Body of pancreas (tissue), 4 donors: ENCODE results near the gene RBM38. TPM values are rescaled to one million over a fixed set of nuclear protein-coding genes. Genes with fewer than 3 reads are reported as not detected.

Source experiments
- ATAC-seq: fragments of 150-250 bp; one replicate; pipeline ENCODE4 v1.9.1; 2016
- DNase-seq, 4 donors: peaks; one replicate each; pipeline ENCODE4 v3.0.0-alpha.2; 2019
- H3K27ac ChIP-seq, 4 donors: fragments of 200-600 bp; sonication (generic); 1 replicate in 3 of 4; 2 replicates in 1 of 4; pipeline versions ENCODE4 v1.5.1 to v1.6.1; 2016 to 2019; ENCODE audit warnings: mild to moderate bottlenecking in 1 of 4, mixed read lengths in 1 of 4, moderate library complexity in 1 of 4
- H3K27me3 ChIP-seq, 2 donors: fragments of 200-600 bp; sonication (generic); one replicate each; pipeline ENCODE4 v1.6.0; 2016; ENCODE audit warnings: mild to moderate bottlenecking in 1 of 2
- H3K36me3 ChIP-seq, 2 donors: fragments of 200-600 bp; sonication (generic); replicated peaks in 1 of 2; 2 replicates each; pipeline ENCODE4 v1.5.1; 2016; ENCODE audit warnings: low read depth in 2 of 2; ENCODE audit not compliant: insufficient read depth in 1 of 2
- H3K4me1 ChIP-seq: fragments of 200-600 bp; sonication (generic); one replicate; pipeline ENCODE4 v1.6.0; 2016
- H3K4me3 ChIP-seq, 2 donors: fragments of 200-600 bp; sonication (generic); 1 replicate in 1 of 2; 2 replicates in 1 of 2; pipeline ENCODE4 v1.5.1; 2016 to 2019
- H3K9me3 ChIP-seq, 3 donors: fragments of 200-600 bp; sonication (generic); 1 replicate in 2 of 3; 2 replicates in 1 of 3; pipeline ENCODE4 v1.5.1; 2016
- CTCF ChIP-seq, 7 experiments: fragments of 450-650 bp in 4 of 7; fragments of 200-600 bp in 3 of 7; sonication (generic) in 3 of 7; IDR thresholded peaks; one replicate each; pipeline ENCODE4 v1.5.1; 2016 to 2019; ENCODE audit warnings: antibody characterized with exemption in 7 of 7
- POLR2A ChIP-seq, 3 donors: fragments of 450-650 bp; IDR thresholded peaks; one replicate each; pipeline ENCODE4 v1.6.1; 2016; ENCODE audit warnings: antibody characterized with exemption in 3 of 3, mild to moderate bottlenecking in 2 of 3
- WGBS, 2 donors: methylation state at CpG; one replicate each; pipeline ENCODE4 v1.1.5; 2017; 5-methylcytosine and 5-hydroxymethylcytosine counted together
- intact Hi-C: fragments of 100-400 bp; cut with DNase I; formaldehyde crosslinking; loops from one replicate; pipeline ENCODE4 v1.15.1; 2023
- total RNA-seq, 2 donors: library from RNA; depleted of rRNA; stranded (reverse); fragments of >200 nt; gene quantifications; one replicate each; pipeline ENCODE4 v1.1.0, GENCODE V29; 2016

The RBM38 gene
- total RNA-seq, 2 donors from 2014 or later, result 5.6 to 12.7 TPM

GRCh38 chr20:57405236-57406016, 14.2 kb downstream of the RBM38 start:
- TF ChIP-seq CTCF (IDR thresholded peaks at IDR 0.05), result no peak
- no peak for TF ChIP-seq POLR2A (IDR thresholded peaks at IDR 0.05)
- no peak overlapping the region for H3K4me3 ChIP-seq
- no peak overlapping the region for H3K27ac ChIP-seq
- H3K4me1 ChIP-seq, result no peaks in the 10 kb centered on the region
- intact Hi-C loops, result no loop called here
- 86 to 90% methylated on average over 4 to 18 of the region's 18 CpGs for WGBS, 2 donors
- no peaks in the 10 kb centered on the region for H3K27me3 ChIP-seq
- ATAC-seq (no peak), DNase-seq (no peak)
- peaks cover 0 to 6% of the 10 kb centered on the region in 2 donors for H3K36me3 ChIP-seq
- H3K9me3 ChIP-seq, result no peaks in the 10 kb centered on the region

DNA sequence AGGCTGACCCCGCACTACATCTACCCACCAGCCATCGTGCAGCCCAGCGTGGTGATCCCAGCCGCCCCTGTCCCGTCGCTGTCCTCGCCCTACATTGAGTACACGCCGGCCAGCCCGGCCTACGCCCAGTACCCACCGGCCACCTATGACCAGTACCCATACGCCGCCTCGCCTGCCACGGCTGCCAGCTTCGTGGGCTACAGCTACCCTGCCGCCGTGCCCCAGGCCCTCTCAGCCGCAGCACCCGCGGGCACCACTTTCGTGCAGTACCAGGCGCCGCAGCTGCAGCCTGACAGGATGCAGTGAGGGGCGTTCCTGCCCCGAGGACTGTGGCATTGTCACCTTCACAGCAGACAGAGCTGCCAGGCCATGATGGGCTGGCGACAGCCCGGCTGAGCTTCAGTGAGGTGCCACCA, 16.4 kb downstream of the RBM38 start:
- no peaks in the 10 kb centered on the region for H3K4me1 ChIP-seq
- no peaks in the 10 kb centered on the region for H3K9me3 ChIP-seq
- peaks cover 0 to 6% of the 10 kb centered on the region in 2 donors for H3K36me3 ChIP-seq
- H3K27me3 ChIP-seq, result no peaks in the 10 kb centered on the region
- no peak overlapping the region for H3K27ac ChIP-seq
- ATAC-seq (no peak), DNase-seq (no peak)
- no peak overlapping the region for H3K4me3 ChIP-seq
- WGBS, 2 donors, result 93% methylated on average over 28 to 29 of the region's 29 CpGs
- intact Hi-C loops, result no loop called here
- TF ChIP-seq POLR2A (IDR thresholded peaks at IDR 0.05) (no peak), CTCF (IDR thresholded peaks at IDR 0.05) (no peak)

DNA sequence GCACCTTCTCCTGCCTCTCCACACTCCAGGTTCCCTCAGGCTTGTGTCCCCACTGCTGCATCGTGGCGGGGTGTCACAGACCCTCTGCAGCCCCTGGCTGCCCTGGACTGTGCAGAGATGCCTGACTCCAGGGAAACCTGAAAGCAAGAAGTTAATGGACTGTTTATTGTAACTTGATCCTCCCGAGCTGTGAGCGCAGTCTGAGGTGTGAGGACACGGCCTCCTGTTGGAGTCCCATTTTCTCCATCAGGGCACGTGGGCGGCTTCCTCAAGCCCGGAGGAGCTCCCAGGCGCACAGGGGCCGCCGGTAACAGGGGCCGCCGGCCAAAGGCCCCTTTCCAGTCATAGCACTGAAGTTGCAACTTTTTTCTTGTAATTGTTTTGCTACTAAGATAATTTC, 16.9 kb downstream of the RBM38 start:
- Histone ChIP-seq H3K27me3 (no peaks in the 10 kb centered on the region), H3K4me1 (no peaks in the 10 kb centered on the region), H3K27ac (no peak overlapping the region), H3K9me3 (no peaks in the 10 kb centered on the region), H3K36me3 (peaks cover 0 to 6% of the 10 kb centered on the region in 2 donors), H3K4me3 (no peak overlapping the region)
- TF ChIP-seq POLR2A (IDR thresholded peaks at IDR 0.05) (no peak), CTCF (IDR thresholded peaks at IDR 0.05) (no peak)
- DNase-seq, result no peak
- no peak for ATAC-seq
- intact Hi-C loops, result no loop called here
- 79 to 89% methylated on average over 13 of the region's 13 CpGs for WGBS, 2 donors

DNA sequence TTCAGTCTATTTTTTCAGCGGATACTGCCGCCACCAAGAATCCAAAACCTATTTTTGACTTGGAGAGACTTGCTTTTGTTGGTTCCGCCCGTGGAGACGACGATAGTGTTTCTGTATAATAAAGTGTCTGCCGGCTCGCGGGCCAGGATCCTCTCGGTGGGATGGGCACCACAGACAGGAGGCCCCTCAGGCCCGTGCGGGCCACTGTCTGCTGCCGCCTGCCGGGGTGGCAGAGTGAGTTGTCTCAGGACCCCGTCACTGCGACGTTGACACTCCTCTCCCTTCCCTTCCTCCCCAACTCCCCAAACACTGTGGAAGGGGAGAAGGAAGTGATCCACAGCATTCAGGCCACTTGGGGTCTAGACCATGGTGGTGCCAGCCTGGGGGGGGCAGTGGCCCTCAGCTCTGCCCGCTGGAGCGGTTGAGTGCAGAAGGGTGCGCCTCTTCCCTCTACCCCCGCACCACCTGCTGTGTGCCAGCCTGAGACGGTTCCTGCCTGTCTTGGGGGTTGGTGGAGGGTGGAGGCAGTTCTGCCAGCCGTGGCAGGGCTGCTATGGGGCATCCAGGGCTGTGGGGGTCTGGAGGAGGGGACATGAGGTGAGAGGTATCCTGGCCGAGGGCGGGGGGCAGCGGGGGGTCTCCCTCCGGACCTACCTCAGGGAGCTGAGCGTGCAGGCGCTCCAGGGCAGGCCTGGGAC, 17.5 kb downstream of the RBM38 start:
- intact Hi-C loops, result no loop called here
- H3K36me3 ChIP-seq, result peaks cover 0 to 6% of the 10 kb centered on the region in 2 donors
- no peak overlapping the region for H3K27ac ChIP-seq
- no peaks in the 10 kb centered on the region for H3K9me3 ChIP-seq
- no peaks in the 10 kb centered on the region for H3K4me1 ChIP-seq
- H3K4me3 ChIP-seq, result no peak overlapping the region
- DNase-seq (no peak), ATAC-seq (no peak)
- no peaks in the 10 kb centered on the region for H3K27me3 ChIP-seq
- WGBS, 2 donors, result 90 to 96% methylated on average over 23 to 29 of the region's 29 CpGs
- TF ChIP-seq CTCF (IDR thresholded peaks at IDR 0.05) (no peak), POLR2A (IDR thresholded peaks at IDR 0.05) (no peak)
